GM19468 (cell line): ENCODE data around the gene PIP5K1C.
"Not testable (repeated sequence)": the region's sequence is repeated elsewhere in the genome, so short reads cannot be mapped to it uniquely, and the experiment has no call there.

Experiments
- ATAC-seq: cut with Tn5 transposase; IDR thresholded peaks from one replicate; pipeline ENCODE4 v1.9.1; 2021; ENCODE audit warnings: mild to moderate bottlenecking, moderate library complexity, moderate number of reproducible peaks; ENCODE audit not compliant: unreplicated experiment; ENCODE audit errors: extremely low read depth

PIP5K1C gene

GRCh38 chr19:3603121-3603811 is 97.0 kb downstream of the PIP5K1C start:
- no peak for ATAC-seq

GRCh38 chr19:3601021-3601420 is 99.2 kb downstream of the PIP5K1C start:
- no peak for ATAC-seq

- no peak for ATAC-seq
Observed at GRCh38 chr19:3599776-3600187, 100.5 kb downstream of the PIP5K1C start.

- ATAC-seq, result no peak
Observed at GRCh38 chr19:3595521-3596061, 104.7 kb downstream of the PIP5K1C start.

GRCh38 chr19:3593156-3593555 is 107.1 kb downstream of the PIP5K1C start:
- ATAC-seq, result no peak

GRCh38 chr19:3591876-3592613 is 108.2 kb downstream of the PIP5K1C start:
- no peak for ATAC-seq

GRCh38 chr19:3590991-3591659 is 109.1 kb downstream of the PIP5K1C start:
- ATAC-seq, result no peak

GRCh38 chr19:3589949-3590348 is 110.3 kb downstream of the PIP5K1C start:
- no peak for ATAC-seq

- no peak for ATAC-seq
Observed at GRCh38 chr19:3589439-3589838, 110.8 kb downstream of the PIP5K1C start.

- no peak for ATAC-seq
Observed at GRCh38 chr19:3586707-3587346, 113.4 kb downstream of the PIP5K1C start.

GRCh38 chr19:3586127-3586626 is 114.1 kb downstream of the PIP5K1C start:
- no peak for ATAC-seq

GRCh38 chr19:3585301-3586126 is 114.8 kb downstream of the PIP5K1C start, which contains the start of gene GIPC3:
GIPC3 (plus strand) TSS chr19:3585478; CDS start chr19:3585598, 120 bp downstream.
- ATAC-seq, result no peak

GRCh38 chr19:3584036-3584802 is 116.0 kb downstream of the PIP5K1C start:
- ATAC-seq, result not testable (repeated sequence)

GRCh38 chr19:3581792-3582191 is 118.5 kb downstream of the PIP5K1C start:
- not testable (repeated sequence) for ATAC-seq
